Medulla oblongata (tissue), 1 donor: Measurements from ENCODE around the gene CNOT4.
"Not testable (repeated sequence)": the region's sequence is repeated elsewhere in the genome, so short reads cannot be mapped to it uniquely, and the experiment has no call there.

Experiments
- DNase-seq: peaks from one replicate; pipeline ENCODE4 v3.0.0-alpha.2; 2015; ENCODE audit errors: extremely low spot score

Gene CNOT4

GRCh38 chr7:135512135-135512887 lies 2.4 kb upstream of the CNOT4 start:
- peak; percentile 84 for DNase-seq

- peak; percentile 34 for DNase-seq
These were observed 786 bp upstream of the CNOT4 start for GRCh38 chr7:135510592-135511183.

GRCh38 chr7:135509589-135509838 lies 388 bp downstream of the CNOT4 start:
- no peak for DNase-seq

GRCh38 chr7:135508883-135509588 lies 866 bp downstream of the CNOT4 start:
- DNase-seq, result peak; percentile 45

- no peak for DNase-seq
These were observed 8.5 kb downstream of the CNOT4 start for GRCh38 chr7:135501402-135501801.

- no peak for DNase-seq
These were observed 10.1 kb downstream of the CNOT4 start for GRCh38 chr7:135499818-135500217.

- DNase-seq, result not testable (repeated sequence)
These were observed 12.7 kb downstream of the CNOT4 start for GRCh38 chr7:135497161-135497560.

- no peak for DNase-seq
These were observed 16.5 kb downstream of the CNOT4 start for GRCh38 chr7:135493362-135493761.

GRCh38 chr7:135492151-135492550 lies 17.8 kb downstream of the CNOT4 start:
- DNase-seq, result no peak

GRCh38 chr7:135490783-135491182 lies 19.1 kb downstream of the CNOT4 start:
- DNase-seq, result peak; percentile 11

GRCh38 chr7:135489791-135490190 lies 20.1 kb downstream of the CNOT4 start:
- no peak for DNase-seq

GRCh38 chr7:135486261-135486920 lies 23.5 kb downstream of the CNOT4 start:
- DNase-seq, result no peak

- DNase-seq, result no peak
These were observed 28.3 kb downstream of the CNOT4 start for GRCh38 chr7:135481598-135481979.

- no peak for DNase-seq
These were observed 28.8 kb downstream of the CNOT4 start for GRCh38 chr7:135480966-135481597.

GRCh38 chr7:135475521-135475920 lies 34.4 kb downstream of the CNOT4 start:
- DNase-seq, result no peak

- DNase-seq, result not testable (repeated sequence)
These were observed 40.2 kb downstream of the CNOT4 start for GRCh38 chr7:135469705-135470104.

- no peak for DNase-seq
These were observed 42.6 kb downstream of the CNOT4 start for GRCh38 chr7:135467207-135467711.

GRCh38 chr7:135466442-135467206 lies 43.3 kb downstream of the CNOT4 start:
- DNase-seq, result no peak

GRCh38 chr7:135463908-135464307 lies 46.0 kb downstream of the CNOT4 start:
- no peak for DNase-seq

GRCh38 chr7:135459951-135460567 lies 49.8 kb downstream of the CNOT4 start:
- DNase-seq, result no peak

GRCh38 chr7:135459076-135459475 lies 50.8 kb downstream of the CNOT4 start:
- no peak for DNase-seq
